IMR-90 (cell line): ENCODE results near the gene ADAMTSL1. TPM values are rescaled to one million over a fixed set of nuclear protein-coding genes. Genes with fewer than 3 reads are reported as not detected.

Source experiments
- ATAC-seq: fragments of 200-7000 bp; cut with Tn5 transposase; 2 replicates; pipeline ENCODE4 v1.9.1; 2020; ENCODE audit warnings: low read depth, mild to moderate bottlenecking, moderate library complexity
- BruUV-seq: library from RNA; stranded (reverse); fragments of 400-500 nt; replicated peaks from 2 replicates; lab custom pipeline; 2021; lab: Mats Ljungman, UMichigan
- CTCF ChIA-PET: fragments of 300-600 bp; formaldehyde crosslinking; extraction: SDS; loops from one replicate; lab custom pipeline; 2021; ENCODE audit warnings: antibody characterized with exemption; lab: Yijun Ruan, JAX
- POLR2A ChIA-PET: fragments of 300-600 bp; sonication (Branson Sonifier 250); formaldehyde crosslinking; loops from one replicate; lab custom pipeline; 2022; ENCODE audit warnings: antibody characterized with exemption; ENCODE audit not compliant: unreplicated experiment; lab: Charles Lee
- DNase-seq: peaks from one replicate; pipeline ENCODE4 v3.0.0; 2013
- H2AFZ ChIP-seq: replicated peaks from 2 replicates; pipeline ENCODE3; 2013; ENCODE audit warnings: low read length, mild to moderate bottlenecking; ENCODE audit not compliant: poor library complexity
- H2AK5ac ChIP-seq: 2 replicates; pipeline ENCODE4 v1.6.1; 2013; ENCODE audit warnings: low read depth, low read length, inconsistent platforms
- H2AK9ac ChIP-seq: replicated peaks from 2 replicates; pipeline ENCODE3; 2013; ENCODE audit warnings: mild to moderate bottlenecking, low read depth, low read length, moderate library complexity; ENCODE audit not compliant: poor library complexity
- H2BK120ac ChIP-seq: 2 replicates; pipeline ENCODE4 v1.6.1; 2013; ENCODE audit warnings: low read depth, low read length, inconsistent platforms
- H2BK15ac ChIP-seq: 3 replicates; pipeline ENCODE4 v1.6.1; 2013; ENCODE audit warnings: low read depth, low read length, inconsistent platforms
- H2BK20ac ChIP-seq: 2 replicates; pipeline ENCODE4 v1.6.1; 2013; ENCODE audit warnings: low read depth, mild to moderate bottlenecking, inconsistent platforms, low read length, moderate library complexity
- H2BK5ac ChIP-seq: 2 replicates; pipeline ENCODE4 v1.6.1; 2013; ENCODE audit warnings: mild to moderate bottlenecking, low read depth, low read length, inconsistent platforms; ENCODE audit not compliant: poor library complexity, severe bottlenecking
- H3K14ac ChIP-seq: replicated peaks from 2 replicates; pipeline ENCODE4 v1.6.1; 2013; ENCODE audit warnings: low read depth, low read length, inconsistent platforms
- H3K18ac ChIP-seq: 2 replicates; pipeline ENCODE4 v1.6.1; 2013; ENCODE audit warnings: low read depth, low read length, control low read depth
- H3K23ac ChIP-seq: 2 replicates; pipeline ENCODE4 v1.6.1; 2013; ENCODE audit warnings: low read depth, low read length, inconsistent platforms
- H3K27ac ChIP-seq: 2 replicates; pipeline ENCODE4 v1.5.1; 2013; ENCODE audit warnings: mild to moderate bottlenecking, control low read depth, low read length; ENCODE audit not compliant: insufficient read depth
- H3K27me3 ChIP-seq: 2 replicates; pipeline ENCODE4 v1.6.1; 2013; ENCODE audit warnings: low read length; ENCODE audit not compliant: control insufficient read depth, insufficient read depth
- H3K36me3 ChIP-seq: 2 replicates; pipeline ENCODE4 v1.6.1; 2013; ENCODE audit warnings: low read length, mixed read lengths; ENCODE audit not compliant: control insufficient read depth, insufficient read depth
- H3K4ac ChIP-seq: 2 replicates; pipeline ENCODE4 v1.6.1; 2013; ENCODE audit warnings: low read depth, low read length, inconsistent platforms
- H3K4me1 ChIP-seq: 2 replicates; pipeline ENCODE4 v1.6.1; 2013; ENCODE audit warnings: low read length, mixed read lengths; ENCODE audit not compliant: control insufficient read depth, insufficient read depth
- H3K4me2 ChIP-seq: 2 replicates; pipeline ENCODE4 v1.6.1; 2013; ENCODE audit warnings: low read depth, mild to moderate bottlenecking, control low read depth, low read length, moderate library complexity
- H3K4me3 ChIP-seq: 2 replicates; pipeline ENCODE4 v1.5.1; 2013; ENCODE audit warnings: low read depth, mild to moderate bottlenecking, control low read depth, low read length, moderate library complexity; ENCODE audit not compliant: insufficient read depth
- H3K56ac ChIP-seq: 2 replicates; pipeline ENCODE4 v1.6.1; 2013; ENCODE audit warnings: low read length, inconsistent platforms; ENCODE audit not compliant: insufficient read depth; ENCODE audit errors: extremely low read depth
- H3K79me1 ChIP-seq, 2 experiments: 2 replicates each; pipeline ENCODE4 v1.6.1; 2013; ENCODE audit warnings: low read length in 2 of 2, inconsistent platforms in 1 of 2, low read depth in 1 of 2
- H3K9ac ChIP-seq: 2 replicates; pipeline ENCODE4 v1.6.1; 2013; ENCODE audit warnings: low read depth, low read length, control low read depth
- H3K9me1 ChIP-seq: 2 replicates; pipeline ENCODE4 v1.6.1; 2013; ENCODE audit warnings: low read length, inconsistent platforms; ENCODE audit not compliant: insufficient read depth
- H3K9me3 ChIP-seq: 2 replicates; pipeline ENCODE4 v1.6.1; 2013; ENCODE audit warnings: low read length; ENCODE audit not compliant: control insufficient read depth, insufficient read depth
- H4K20me1 ChIP-seq: 2 replicates; pipeline ENCODE4 v1.6.1; 2013; ENCODE audit warnings: low read length, inconsistent platforms; ENCODE audit not compliant: insufficient read depth
- H4K5ac ChIP-seq: 2 replicates; pipeline ENCODE4 v1.6.1; 2013; ENCODE audit warnings: mild to moderate bottlenecking, low read depth, low read length, control low read depth
- H4K8ac ChIP-seq, 2 experiments: 2 replicates each; pipeline ENCODE4 v1.6.1; 2013; ENCODE audit warnings: low read depth in 2 of 2, low read length in 2 of 2, control low read depth in 1 of 2, inconsistent platforms in 1 of 2
- H4K91ac ChIP-seq: 2 replicates; pipeline ENCODE4 v1.6.1; 2013; ENCODE audit warnings: low read depth, low read length, inconsistent platforms; ENCODE audit not compliant: insufficient read depth
- BHLHE40 ChIP-seq: fragments of 150-350 bp; IDR thresholded peaks from 2 replicates; pipeline ENCODE4 v1.6.1; 2016; ENCODE audit warnings: mild to moderate bottlenecking, low read depth, low read length
- CEBPB ChIP-seq: IDR thresholded peaks from 2 replicates; pipeline ENCODE4 v1.6.1; 2012; ENCODE audit warnings: low read depth, low read length, improper control_type of control experiment
- CHD1 ChIP-seq: IDR thresholded peaks from 2 replicates; pipeline ENCODE4 v1.6.1; 2012; ENCODE audit warnings: low read depth, low read length, improper control_type of control experiment
- CTCF ChIP-seq: conservative IDR thresholded peaks from 2 replicates; pipeline ENCODE4 v1.5.1; 2012; ENCODE audit warnings: mild to moderate bottlenecking, low read depth, low read length, improper control_type of control experiment
- ELK1 ChIP-seq: fragments of 150-350 bp; IDR thresholded peaks from 2 replicates; pipeline ENCODE4 v1.6.1; 2016; ENCODE audit warnings: low read depth, mild to moderate bottlenecking, low read length, moderate library complexity, borderline replicate concordance
- FOS ChIP-seq: fragments of 150-350 bp; IDR thresholded peaks from 2 replicates; pipeline ENCODE4 v1.6.1; 2016; ENCODE audit warnings: low read depth, low read length
- MAFK ChIP-seq: IDR thresholded peaks from 2 replicates; pipeline ENCODE4 v1.6.1; 2012; ENCODE audit warnings: low read depth, low read length, improper control_type of control experiment
- MAZ ChIP-seq: IDR thresholded peaks from 2 replicates; pipeline ENCODE4 v1.6.1; 2012; ENCODE audit warnings: low read depth, mild to moderate bottlenecking, low read length, improper control_type of control experiment, moderate library complexity, borderline replicate concordance
- MXI1 ChIP-seq: IDR thresholded peaks from 2 replicates; pipeline ENCODE4 v1.6.1; 2012; ENCODE audit warnings: low read depth, mild to moderate bottlenecking, low read length, moderate library complexity, borderline replicate concordance
- NFE2L2 ChIP-seq: fragments of 150-350 bp; IDR thresholded peaks from 2 replicates; pipeline ENCODE4 v1.6.1; 2016; ENCODE audit warnings: low read depth, mild to moderate bottlenecking, low read length
- POLR2A ChIP-seq: IDR thresholded peaks from 2 replicates; pipeline ENCODE4 v1.6.1; 2012; ENCODE audit warnings: mild to moderate bottlenecking, low read depth, low read length
- RAD21 ChIP-seq: IDR thresholded peaks from 2 replicates; pipeline ENCODE4 v1.6.1; 2012; ENCODE audit warnings: low read length, improper control_type of control experiment
- RCOR1 ChIP-seq: IDR thresholded peaks from 2 replicates; pipeline ENCODE4 v1.6.1; 2012; ENCODE audit warnings: mild to moderate bottlenecking, low read length, improper control_type of control experiment; ENCODE audit not compliant: insufficient replicate concordance
- RFX5 ChIP-seq: IDR thresholded peaks from 2 replicates; pipeline ENCODE4 v1.8.0; 2012; ENCODE audit warnings: low read depth, mild to moderate bottlenecking, low read length, moderate library complexity
- SMC3 ChIP-seq: fragments of 150-350 bp; IDR thresholded peaks from 2 replicates; pipeline ENCODE4 v1.6.1; 2016; ENCODE audit warnings: low read depth, mild to moderate bottlenecking, antibody characterized with exemption, low read length, moderate library complexity
- USF2 ChIP-seq: fragments of 150-350 bp; IDR thresholded peaks from 2 replicates; pipeline ENCODE4 v1.6.1; 2017; ENCODE audit warnings: mild to moderate bottlenecking, antibody characterized with exemption, low read length, low read depth
- dilution Hi-C: fragments of 300-500 bp; cut with HindIII; formaldehyde crosslinking; loops from one replicate; pipeline ENCODE4 v1.14.3; 2018; ENCODE audit warnings: low sequenced_read_pairs; ENCODE audit not compliant: unreplicated experiment
- in situ Hi-C: fragments of 300-500 bp; cut with MboI; formaldehyde crosslinking; loops from 3 replicates; pipeline ENCODE4 v1.14.3; 2019; ENCODE audit warnings: low sequenced_read_pairs, inconsistent platforms, mixed read lengths
- intact Hi-C: fragments of 100-400 bp; cut with micrococcal nuclease; formaldehyde crosslinking; loops from 2 replicates; pipeline ENCODE4 v1.10.0; 2022
- polyA plus RNA-seq, 3 experiments: library from polyadenylated mRNA; depleted of rRNA; stranded (reverse); fragments of >200 nt; gene quantifications; 2 replicates each; pipeline ENCODE4 v1.2.3, GENCODE V29; 2012; ENCODE audit warnings: low replicate concordance in 1 of 3
- total RNA-seq: library from RNA; depleted of rRNA; stranded (reverse); fragments of >200 nt; gene quantifications from 2 replicates; pipeline ENCODE4 v1.2.3, GENCODE V29; 2012

Gene ADAMTSL1
- total and polyA plus RNA-seq, 2 of the 4 experiments (the other 2 are of a cell fraction) = 38.2 to 62.2 TPM

GRCh38 chr9:18739127-18739526, 265.2 kb downstream of the ADAMTSL1 start:
- H3K27ac ChIP-seq = no peak overlapping the region
- no peaks in the 10 kb centered on the region for H3K9me3 ChIP-seq
- H4K8ac ChIP-seq = no peak overlapping the region
- H2AK9ac ChIP-seq = no peak overlapping the region
- intact Hi-C loops = no loop called here
- in situ Hi-C loops = no loop called here
- CTCF ChIA-PET = no interaction called here
- no peaks in the 10 kb centered on the region for H3K79me1 ChIP-seq
- H2AK5ac ChIP-seq = no peak overlapping the region
- H3K36me3 ChIP-seq = no peaks in the 10 kb centered on the region
- BruUV-seq = no TSS peak
- H3K4ac ChIP-seq = no peak overlapping the region
- ATAC-seq (no peak), DNase-seq (no peak)
- H3K18ac ChIP-seq = no peak overlapping the region
- H2BK5ac ChIP-seq = no peak overlapping the region
- no peaks in the 10 kb centered on the region; the same call in 1 of the 2 replicates for H3K4me1 ChIP-seq
- H3K56ac ChIP-seq = no peak overlapping the region
- TF ChIP-seq MXI1 = no peak
- no peak for TF ChIP-seq ELK1
- no peak for TF ChIP-seq RAD21
- TF ChIP-seq POLR2A = no peak
- TF ChIP-seq USF2 = no peak
- no peak for TF ChIP-seq RFX5
- TF ChIP-seq MAZ = no peak
- no peak for TF ChIP-seq CEBPB
- TF ChIP-seq BHLHE40 = no peak
- no peak for TF ChIP-seq CHD1
- no peak for TF ChIP-seq NFE2L2
- no peak for TF ChIP-seq SMC3
- TF ChIP-seq RCOR1 = no peak
- TF ChIP-seq FOS = no peak
- TF ChIP-seq CTCF = no peak
- TF ChIP-seq MAFK = no peak
- no peak overlapping the region for H4K5ac ChIP-seq
- H4K20me1 ChIP-seq = no peaks in the 10 kb centered on the region
- no peak overlapping the region for H3K14ac ChIP-seq
- H3K9me1 ChIP-seq = no peaks in the 10 kb centered on the region; the same call in 1 of the 2 replicates
- H2BK15ac ChIP-seq = no peak overlapping the region
- H3K23ac ChIP-seq = no peak overlapping the region
- H3K4me2 ChIP-seq = no peak overlapping the region
- no peak overlapping the region for H4K91ac ChIP-seq
- no peak overlapping the region for H2BK20ac ChIP-seq
- H3K27me3 ChIP-seq = no peaks in the 10 kb centered on the region
- H3K4me3 ChIP-seq = no peak overlapping the region
- H2BK120ac ChIP-seq = no peak overlapping the region
- H3K9ac ChIP-seq = no peak overlapping the region
- no peak overlapping the region for H2AFZ ChIP-seq
- dilution Hi-C loops = no loop called here
- POLR2A ChIA-PET = no interaction called here
